Gastroesophageal sphincter (tissue), 3 donors: ENCODE data around the gene AGTPBP1.

Experiments used
- CTCF ChIP-seq, 4 experiments: fragments of 200-600 bp in 2 of 4; fragments of 450-650 bp in 2 of 4; sonication (generic) in 1 of 4; IDR thresholded peaks; one replicate each; pipeline ENCODE4 v1.5.1; 2017 to 2019; ENCODE audit warnings: antibody characterized with exemption in 4 of 4, mild to moderate bottlenecking in 2 of 4, moderate library complexity in 2 of 4
- EP300 ChIP-seq: sonication (generic); formaldehyde crosslinking; IDR thresholded peaks from one replicate; pipeline ENCODE4 v1.6.1; 2017; ENCODE audit warnings: antibody characterized with exemption, mild to moderate bottlenecking
- POLR2A ChIP-seq, 2 donors: fragments of 450-650 bp; IDR thresholded peaks; one replicate each; pipeline ENCODE4 v1.6.1; 2017; ENCODE audit warnings: antibody characterized with exemption in 2 of 2, mild to moderate bottlenecking in 2 of 2, moderate library complexity in 1 of 2
- POLR2AphosphoS5 ChIP-seq: sonication (generic); formaldehyde crosslinking; IDR thresholded peaks from one replicate; pipeline ENCODE4 v1.6.1; 2017; ENCODE audit warnings: antibody characterized with exemption

- TF ChIP-seq CTCF (IDR thresholded peaks at IDR 0.05) (no peak), EP300 (no peak), POLR2A (IDR thresholded peaks at IDR 0.05) (no peak), POLR2AphosphoS5 (no peak)
These were observed 188.3 kb downstream of the AGTPBP1 start for GRCh38 chr9:85553475-85553874.
